ENCODE measurements around the gene WNT8B.

WNT8B gene

DNA sequence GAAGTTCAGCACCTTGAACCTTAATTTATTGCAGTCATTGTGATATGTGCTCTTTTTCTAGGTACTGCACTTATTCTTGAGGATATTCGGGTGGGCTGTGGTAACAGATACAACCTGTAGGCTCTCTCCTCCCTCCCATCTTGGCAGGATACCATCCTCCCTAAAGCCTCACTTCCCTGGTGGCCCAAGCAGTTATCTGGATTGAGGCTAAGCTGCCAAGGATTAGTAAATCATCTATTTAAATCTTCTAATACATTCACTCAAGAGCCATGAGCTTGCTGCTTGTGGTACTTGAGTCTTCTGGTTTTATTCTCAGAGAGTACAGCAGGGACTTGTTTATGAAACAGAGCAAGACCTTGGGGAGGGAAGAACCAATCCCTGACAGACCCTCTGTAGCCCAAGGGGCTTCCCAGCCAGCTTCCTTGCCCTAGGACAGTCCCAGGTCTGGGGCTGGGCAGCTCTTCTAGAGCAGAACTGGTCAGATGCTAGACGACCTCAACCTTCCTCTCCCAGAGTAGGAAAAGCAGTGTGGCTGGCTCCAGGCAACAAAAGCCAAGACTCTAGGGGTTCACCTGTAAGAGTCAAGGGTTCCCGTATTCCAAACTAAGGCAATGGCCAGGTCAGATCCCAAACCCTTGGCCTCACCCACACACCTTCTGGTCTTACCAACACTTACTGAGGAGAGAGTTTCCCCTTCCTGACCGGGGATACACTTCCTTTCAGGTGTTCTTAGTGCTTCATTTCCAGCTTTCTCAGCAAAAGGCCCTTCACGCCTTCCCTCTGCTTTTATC lies 21.3 kb downstream of the WNT8B start:
- DNase-seq (ENCODE audit: low read depth), result no peak

DNA sequence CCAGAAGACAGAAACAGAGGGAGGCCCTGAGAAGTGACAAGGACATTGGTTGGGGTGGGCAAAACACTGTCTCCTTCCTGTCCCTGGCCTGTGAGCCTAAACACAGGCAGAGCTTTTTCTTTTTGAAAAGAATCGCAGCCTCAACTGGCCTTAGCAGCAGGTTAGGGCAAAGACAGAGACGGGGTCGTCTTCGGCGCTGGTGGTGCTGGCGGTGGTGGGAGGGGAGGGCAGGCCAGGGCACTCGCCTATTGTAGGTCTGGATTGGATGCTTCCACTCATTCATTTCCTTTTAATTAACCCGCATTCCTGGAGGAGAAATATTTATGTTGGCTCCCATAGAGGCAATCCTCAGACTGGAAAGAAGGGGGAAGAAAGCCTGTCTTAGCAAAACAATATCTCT lies 22.6 kb downstream of the WNT8B start:
- DNase-seq (ENCODE audit: low read depth), result no peak

DNA sequence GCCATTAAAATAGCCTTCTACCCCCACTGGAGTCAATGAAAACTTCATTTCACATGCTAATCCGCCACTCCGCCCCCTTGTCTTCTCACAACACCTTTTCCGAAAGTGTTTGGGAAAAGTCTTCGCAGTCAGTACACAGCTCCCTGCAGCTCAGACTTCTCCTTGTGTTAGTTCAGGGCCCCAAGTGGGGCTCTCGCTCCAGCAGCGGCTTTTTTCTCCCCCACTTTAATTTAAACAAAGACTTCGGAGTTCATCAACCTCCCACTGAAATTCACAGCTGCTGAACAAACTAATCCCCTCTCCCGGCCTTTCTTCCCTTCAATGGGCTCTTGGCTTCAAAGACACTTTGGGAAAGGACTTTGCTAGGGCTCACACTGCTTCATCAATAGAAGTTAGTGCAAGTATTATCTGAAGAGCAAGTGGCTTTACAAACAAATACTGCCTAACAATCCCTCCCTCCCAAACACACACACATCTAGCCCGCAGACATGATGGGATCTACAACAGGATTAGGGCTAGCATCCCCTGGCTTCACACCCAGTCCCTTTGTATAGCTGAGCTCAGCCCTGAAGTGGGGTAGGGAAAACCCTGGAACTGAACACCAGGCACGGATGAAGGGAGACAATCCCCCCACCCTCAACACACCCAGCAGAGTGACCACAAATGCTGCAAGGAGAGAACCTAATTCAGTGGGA lies 23.1 kb downstream of the WNT8B start:
- DNase-seq (ENCODE audit: low read depth), result no peak

DNA sequence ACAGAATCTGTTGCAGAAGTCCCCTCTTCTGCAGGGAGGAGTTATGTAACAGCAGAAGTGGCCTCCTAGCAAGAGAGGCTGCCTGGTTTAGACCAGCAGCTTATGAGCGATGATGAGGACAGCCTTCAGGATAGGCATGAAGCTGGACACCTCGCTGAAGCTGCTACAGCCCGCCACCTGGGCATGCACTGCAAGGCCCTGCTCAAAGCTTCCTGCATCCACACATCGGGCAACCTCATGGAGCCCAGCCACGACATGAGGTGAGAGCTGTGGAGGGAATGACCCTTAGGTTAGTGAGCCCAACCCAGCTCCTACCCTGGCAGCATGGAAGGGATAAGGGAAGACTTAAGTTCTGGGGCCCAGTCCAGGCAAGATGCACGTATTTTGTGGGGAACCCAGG lies 24.7 kb downstream of the WNT8B start:
- DNase-seq (ENCODE audit: low read depth), result no peak

DNA sequence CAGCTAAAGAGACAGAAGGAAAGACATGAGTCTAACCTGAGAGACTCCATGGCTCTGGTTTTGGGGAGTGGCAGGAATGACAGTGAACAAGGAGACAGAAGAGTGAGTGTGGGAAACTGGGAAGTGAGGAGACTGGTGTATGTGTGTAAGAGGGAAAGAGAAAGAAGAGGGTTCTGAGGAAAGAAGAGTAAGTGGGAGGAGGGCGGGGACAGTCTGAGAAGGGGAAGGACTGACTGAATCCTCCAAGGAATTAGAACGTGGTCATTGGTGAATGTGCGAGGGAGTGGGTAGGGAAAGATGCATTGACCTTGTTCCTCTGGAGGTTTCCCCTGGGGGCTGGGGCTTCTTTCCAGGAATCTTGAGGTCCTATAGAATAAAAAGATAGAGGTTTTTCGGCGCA lies 26.6 kb downstream of the WNT8B start:
- no peak for DNase-seq (ENCODE audit: low read depth)

DNA sequence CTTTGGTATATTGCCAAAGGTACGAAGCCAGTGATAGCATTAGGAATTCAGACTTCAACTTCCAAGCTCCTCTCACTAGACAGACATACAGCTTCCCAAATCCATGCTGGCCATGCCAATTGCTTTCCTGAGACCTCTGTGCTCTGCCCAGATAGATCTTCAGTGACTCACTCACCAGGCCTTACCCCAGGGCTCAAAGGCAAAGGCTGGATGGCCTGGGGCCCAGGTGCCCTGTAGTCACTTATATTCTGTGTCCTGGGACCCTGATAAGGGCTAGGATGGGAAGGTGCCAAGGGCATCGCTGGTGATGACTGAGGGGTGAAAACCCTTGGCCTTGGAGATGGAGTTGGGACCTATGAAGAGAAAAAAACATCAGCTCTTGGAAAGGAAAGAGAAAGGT lies 27.7 kb downstream of the WNT8B start:
- no peak for DNase-seq (ENCODE audit: low read depth)

DNA sequence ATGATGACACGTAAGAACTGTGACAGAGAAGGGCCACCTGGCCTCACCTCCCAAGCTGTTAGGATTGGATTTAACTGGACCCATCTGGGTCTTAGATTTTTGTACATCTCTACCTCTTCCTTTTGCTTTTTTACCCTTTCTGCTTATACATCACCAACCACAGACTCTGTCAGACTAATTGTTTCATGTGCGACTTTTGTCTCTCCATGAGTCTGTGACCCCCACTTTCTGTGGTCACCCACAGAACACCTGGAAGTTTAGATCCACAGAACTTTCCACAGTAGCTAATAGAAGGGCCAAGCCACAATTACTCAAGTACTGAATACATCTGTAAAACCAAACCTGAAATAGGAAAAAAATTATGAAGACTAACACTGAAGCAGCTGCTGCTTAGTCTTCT lies 33.8 kb downstream of the WNT8B start:
- no peak for DNase-seq (ENCODE audit: low read depth)

DNA sequence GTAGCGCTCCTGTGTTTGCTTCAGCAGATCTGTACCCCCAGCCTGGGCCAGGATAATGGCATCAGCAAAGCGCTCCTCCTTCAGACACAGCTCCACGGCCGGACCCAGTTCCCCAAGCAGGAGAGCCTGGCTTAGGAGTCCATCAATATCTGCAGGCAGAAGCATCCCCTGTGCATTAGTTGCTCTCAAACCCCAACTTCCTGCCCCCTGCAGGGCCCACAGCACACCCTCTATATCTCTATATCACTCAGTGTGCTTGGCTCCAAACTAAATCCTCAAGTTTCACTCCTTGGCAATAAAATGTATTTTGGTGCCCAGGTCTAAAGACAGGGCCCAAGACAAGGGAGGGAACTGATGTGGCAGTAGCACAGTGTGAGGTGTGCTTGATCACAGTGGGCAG lies 35.2 kb downstream of the WNT8B start:
- DNase-seq (ENCODE audit: low read depth), result no peak

DNA sequence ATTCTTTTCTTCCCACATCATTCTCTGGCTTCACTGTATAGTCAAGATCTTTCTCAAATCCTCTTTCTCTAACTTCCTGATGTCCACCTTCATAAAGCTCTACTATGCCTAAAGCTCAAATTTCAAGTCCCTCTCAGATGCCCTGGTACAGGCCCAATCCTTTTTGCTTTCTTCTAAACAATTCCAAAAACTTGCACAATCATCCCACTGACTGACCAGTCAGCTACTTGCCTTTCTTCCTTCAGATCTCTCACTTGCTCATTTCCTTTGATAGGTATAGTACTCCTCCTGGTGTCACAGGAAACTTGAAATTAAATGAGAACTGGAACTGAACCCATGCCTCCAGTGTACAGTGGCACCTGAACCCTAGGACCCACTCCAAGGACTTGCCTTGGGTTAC lies 38.6 kb downstream of the WNT8B start:
- DNase-seq (ENCODE audit: low read depth), result no peak

DNA sequence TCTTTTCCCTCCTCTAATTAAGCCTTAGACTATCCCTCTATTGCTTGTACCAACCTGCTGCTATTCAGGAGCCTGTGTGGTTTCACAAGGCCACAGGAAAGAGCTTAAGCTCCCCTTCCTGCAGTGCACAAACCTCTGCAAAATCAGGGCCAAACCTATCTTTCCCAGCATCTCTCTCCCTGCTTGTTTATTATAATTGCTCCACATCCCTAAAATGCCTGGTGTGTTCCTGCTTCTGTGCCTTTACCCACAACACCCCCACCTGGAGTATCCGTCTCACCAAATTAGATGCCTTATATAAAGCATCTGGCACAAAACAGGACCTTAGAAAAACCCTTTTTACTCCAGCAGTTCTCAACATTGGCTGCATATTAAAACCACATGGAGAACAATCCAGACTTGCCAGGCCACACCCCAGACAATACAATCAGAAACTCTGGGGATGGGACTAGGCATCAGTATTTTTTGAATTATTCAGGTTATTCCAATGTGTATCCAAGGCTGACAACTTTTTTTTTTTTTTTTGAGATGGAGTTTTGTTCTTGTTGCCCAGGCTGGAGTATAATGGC lies 40.2 kb downstream of the WNT8B start:
- no peak for DNase-seq (ENCODE audit: low read depth)

DNA sequence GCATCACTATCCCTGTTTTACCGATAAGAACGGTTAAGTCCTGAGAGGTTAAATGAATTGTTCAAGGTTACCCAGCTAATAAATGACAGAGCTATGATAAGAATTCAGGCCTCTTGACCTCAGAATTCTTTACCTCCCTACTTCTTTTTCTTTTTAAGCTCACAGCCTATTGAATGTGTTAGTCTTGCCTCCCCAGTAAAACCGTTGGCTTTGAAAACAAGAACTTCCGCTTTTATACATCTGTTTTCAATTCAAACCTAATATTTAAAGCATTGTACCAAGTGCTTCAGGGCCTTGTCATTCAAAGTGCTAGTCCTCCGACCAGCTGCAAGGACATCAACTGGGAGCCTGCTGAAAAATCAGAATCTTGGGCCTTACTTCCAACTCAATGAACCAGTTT lies 41.3 kb downstream of the WNT8B start:
- DNase-seq (ENCODE audit: low read depth), result no peak

DNA sequence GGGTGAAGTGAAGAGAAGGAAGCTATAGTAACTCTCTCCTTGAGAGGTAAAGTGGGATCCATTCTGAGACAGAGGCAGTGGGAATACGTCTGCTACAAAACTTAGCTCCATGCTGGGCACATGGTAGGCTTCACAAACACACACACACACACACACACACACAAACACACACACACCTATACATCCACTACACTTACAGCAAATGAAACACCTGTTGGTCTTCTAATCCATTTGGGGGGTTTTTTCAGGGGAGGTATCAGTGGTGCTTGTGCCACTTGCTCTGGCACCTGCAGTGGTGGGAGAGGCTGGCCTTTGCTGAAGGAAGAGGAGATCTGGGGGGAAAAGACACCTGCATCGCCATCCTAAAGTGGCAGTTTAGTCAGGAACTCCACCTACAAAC lies 42.4 kb downstream of the WNT8B start:
- DNase-seq (ENCODE audit: low read depth), result no peak

DNA sequence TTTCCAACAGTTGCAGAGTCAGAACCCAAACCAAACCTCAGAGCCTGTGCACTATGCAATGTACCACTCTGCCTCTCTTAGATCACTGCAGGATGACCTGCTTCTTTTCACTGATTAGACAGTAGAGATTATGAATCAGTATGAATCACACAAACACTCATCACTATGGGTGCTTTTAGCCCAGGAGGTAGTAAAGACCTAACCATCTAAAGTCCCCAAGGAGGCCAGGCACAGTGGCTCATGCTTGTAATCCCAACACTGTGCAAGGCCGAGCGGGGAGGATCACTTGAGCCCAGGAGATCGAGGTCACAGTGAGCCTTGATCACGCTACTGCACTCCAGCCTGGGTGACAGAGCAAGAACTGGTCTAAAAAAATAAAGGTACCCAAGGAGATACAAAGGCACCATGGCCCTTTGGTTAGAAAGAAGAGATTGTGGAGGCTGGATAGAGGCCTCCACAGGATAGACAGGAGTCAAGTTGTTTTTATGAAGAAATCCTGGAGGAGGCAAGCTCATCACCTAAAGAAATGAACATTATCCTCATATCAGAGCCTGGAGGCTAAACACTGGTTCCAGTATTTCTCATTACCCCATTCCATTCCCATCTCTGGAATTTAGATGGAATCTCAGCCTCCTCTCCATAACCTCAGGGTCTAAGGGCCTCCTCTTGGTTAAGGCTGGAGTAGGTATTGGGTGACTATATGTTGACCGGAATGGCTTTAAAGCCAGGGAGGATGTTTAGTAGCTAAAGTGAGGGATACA lies 44.0 kb downstream of the WNT8B start:
- peak; percentile 50 for DNase-seq (ENCODE audit: low read depth)

DNA sequence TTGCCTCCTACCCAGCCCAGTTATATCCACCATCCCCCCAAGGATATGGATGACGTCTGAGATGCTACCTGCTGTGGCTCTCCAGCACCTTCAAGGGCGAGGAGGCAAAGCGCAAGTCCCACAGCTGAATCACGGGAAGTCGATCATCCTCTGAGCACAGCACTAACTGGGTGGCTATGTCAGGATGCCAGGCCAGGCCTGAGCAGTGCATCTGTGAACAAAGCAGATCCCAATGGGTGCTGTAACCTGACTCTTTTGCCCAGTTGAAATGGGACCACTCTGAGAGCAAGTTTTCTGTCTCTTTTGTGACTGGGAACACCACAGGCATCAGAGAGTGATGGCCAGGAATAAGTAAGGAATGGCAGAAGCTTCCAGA lies 44.5 kb downstream of the WNT8B start:
- DNase-seq (ENCODE audit: low read depth), result no peak

DNA sequence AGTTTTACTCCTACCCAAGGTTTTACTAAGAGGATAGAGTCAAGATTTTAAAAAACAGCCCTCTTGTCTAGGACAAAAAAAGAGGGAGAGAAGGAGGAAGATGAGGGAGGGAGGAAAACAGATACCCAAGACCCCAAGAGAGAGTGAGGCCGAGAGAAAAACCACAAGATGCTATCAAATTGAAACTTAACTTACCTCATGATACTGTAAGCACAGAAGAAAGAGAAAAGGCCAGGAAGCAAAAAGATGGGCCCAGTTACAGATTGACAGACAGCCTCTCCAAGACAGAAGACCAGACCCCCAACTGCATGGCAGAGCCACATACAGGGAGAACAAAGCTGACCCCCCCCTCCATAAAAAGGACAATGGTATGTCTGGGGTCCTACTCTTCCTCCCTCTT lies 45.5 kb downstream of the WNT8B start:
- DNase-seq (ENCODE audit: low read depth), result no peak

DNA sequence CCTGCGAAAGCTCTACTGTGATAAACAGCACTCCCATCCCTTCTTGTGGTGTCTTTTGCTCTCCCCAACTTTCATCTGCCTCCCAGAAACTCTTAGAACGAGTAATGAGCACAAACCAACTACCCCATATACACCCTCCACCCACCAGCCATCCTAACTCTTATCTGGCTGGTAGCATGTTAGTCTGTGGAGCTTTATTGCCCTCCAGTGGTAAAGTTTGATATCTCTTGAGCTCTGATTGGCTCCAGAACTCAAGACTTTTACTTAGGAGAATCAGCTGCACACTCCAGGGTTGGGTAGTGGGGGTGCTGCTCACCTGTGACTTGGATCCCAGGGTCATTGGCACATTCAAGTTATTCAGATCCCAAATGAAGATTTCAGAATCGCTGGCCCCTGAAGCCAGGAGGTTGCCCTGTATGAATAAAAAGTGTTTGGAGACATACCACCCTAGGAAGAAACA lies 45.9 kb downstream of the WNT8B start:
- DNase-seq (ENCODE audit: low read depth), result no peak

DNA sequence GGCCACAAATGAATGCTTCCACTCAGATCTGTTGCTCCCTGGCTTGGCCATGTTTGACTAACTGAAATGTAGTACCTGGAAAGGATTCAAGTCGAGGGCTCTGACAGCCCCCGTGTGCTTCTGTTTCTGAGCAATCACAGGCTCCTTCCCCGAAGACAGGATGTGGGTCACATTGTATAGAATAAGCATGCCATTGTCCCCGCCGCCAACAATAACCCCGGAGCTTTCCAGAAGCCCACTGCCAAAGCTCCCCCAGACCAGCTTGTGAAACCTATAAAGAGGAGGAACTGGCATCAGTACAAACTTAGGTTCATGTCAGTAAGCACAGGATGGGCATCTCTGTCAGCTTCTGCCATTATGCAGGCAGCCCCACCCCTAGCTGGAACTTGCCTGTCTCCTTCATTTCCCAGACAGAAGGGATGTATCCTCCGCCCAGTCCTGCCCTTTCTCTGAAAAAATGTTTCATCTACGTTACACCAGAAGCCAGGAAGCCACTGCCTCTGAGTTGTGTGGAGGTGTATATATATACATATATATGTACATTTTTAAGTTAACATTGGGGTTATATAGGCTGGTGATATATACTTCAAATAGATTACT lies 46.5 kb downstream of the WNT8B start:
- no peak for DNase-seq (ENCODE audit: low read depth)

DNA sequence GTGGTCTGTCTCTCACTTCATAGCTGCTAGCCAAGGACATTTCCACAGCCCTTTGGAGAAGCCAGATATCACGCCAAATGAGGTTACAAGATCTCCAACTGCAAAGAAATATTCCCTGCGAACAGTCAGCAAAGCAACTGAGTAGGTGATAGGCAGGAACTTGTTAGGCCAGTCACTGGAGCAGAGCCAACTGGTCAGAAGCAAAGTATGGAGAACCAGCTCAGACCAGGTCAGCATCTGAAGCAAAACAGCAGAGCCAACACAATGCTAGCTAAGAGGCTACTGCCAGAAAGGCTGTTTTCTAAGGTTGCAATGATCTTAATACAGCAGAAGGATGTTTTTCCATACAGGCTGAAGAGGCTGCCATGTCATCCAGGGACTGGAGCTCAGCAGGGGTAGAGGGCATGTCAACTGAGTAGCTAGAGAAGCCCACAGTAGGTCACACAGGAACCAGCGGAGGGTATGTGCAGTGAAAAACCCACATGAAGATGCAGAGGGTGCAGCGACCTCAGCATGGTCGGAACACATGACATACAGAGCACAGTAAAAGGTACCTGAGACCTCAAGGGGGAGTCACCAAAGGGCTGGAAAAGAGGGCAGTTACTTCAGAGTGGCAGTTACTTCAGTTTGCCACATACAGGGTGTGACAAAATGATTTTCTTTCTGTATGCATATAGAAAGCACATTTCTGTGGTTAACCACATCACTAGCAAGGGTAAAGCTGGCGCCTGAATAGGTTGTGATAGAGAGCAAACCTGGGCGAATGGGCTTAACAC lies 47.9 kb downstream of the WNT8B start:
- DNase-seq (ENCODE audit: low read depth), result no peak

DNA sequence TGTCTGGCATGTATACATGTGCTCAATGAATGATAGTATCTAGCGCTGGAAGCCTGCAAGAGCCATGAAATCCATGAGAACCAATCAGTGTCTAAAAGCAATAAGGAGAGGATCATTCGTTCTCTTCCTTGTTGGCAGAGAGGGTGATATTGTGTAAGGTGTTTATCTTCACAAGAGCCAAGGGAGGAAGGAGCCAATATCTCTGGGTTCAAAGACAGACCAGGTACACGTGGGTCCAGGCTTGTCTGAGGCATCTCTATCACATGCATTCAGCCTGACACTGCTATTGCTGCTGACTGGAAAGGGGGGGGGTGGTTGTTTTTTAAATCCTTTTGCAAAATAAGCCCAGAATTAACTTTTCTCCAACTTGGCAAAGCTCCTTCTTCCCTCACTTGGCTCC lies 52.8 kb downstream of the WNT8B start:
- no peak for DNase-seq (ENCODE audit: low read depth)

DNA sequence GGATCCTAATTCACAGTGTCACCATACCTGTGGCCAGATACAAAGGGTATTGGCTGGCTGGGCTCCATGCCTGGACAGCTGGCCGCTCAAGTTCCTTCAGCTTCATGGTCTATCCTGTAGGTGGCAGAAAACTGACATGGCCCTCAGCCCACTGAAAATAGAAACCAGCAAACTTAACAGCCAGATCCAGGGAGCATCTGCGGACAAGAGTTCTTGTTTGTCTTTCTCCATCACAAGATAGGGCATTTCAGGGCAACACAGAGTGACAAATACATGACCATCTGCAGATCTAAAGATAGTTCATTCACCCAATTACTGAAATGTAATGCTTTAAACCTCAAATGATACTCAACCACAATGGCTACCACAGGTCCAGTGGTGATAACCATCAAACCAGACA lies 54.0 kb downstream of the WNT8B start:
- no peak for DNase-seq (ENCODE audit: low read depth)

DNA sequence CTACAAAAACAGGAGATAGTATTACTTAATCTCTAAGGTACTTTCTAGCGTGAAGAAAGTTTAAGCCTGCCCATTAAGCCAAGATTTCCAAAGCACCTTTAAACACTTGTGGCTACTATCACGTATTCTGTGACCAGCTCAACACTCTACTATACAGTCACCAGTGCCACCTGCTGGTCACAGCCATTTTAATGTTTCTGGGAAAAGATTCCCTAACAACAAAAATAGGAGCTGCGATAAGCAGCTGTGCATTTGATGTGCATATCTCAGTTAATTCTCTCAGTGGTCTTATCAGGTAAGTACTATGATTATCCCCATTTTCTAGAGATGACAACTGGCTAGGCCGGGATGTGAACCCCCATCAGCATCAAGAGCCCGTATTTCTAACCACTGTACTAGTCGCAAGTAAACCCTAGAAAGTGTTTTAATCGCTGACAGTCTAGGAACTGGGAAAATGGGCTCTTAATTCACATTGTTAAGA lies 56.0 kb downstream of the WNT8B start:
- peak; percentile 44 for DNase-seq (ENCODE audit: low read depth)

Measured in stromal cell of bone marrow (primary cell).